DMS79 (cell line): ENCODE results near the gene CDCA3.
"Not testable (repeated sequence)": the region's sequence is repeated elsewhere in the genome, so short reads cannot be mapped to it uniquely, and the experiment has no call there.

Experiments
- DNase-seq: peaks from one replicate; lab custom pipeline; 2025; lab: John Stamatoyannopoulos, UW

CDCA3 gene

GRCh38 chr12:6851153-6851920 is at the start of gene CDCA3:
Gene CDCA3 (minus strand): TSS chr12:6851286. CDS start chr12:6850952, 334 bp downstream.
- DNase-seq, result peak; percentile 96

DNA sequence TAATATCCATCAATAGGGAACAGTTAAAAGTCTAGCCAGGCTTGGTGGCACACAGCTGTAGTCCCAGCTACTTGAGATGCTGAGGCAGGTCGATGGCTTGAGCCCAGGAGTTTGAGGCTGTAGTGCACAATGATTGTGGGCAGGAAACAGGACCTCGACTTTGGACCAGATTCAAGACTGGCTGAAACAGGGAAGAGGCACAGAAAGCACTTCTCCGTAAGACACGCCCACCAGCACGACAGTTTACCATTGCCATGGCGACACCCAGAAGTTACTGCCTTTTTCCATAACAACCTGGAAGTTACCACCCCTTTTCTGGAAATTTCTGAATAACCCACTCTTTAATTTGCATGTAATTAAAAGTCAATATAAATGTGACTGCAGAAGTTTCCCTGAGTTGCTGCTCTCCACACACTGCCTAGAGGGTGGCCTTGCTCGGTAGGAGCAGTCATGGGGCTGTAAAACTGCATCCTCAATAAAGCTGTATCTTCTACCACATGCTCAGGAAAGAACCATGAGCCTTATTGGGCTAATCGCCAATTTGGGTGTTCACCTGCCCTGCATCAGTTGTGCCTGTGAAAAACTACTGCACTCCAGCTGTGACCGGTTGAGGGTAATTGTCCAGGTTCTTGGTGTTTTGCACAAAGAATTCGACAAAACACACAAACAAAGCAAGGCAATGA is 48.9 kb upstream of the CDCA3 start:
- peak; percentile 21 for DNase-seq

DNA sequence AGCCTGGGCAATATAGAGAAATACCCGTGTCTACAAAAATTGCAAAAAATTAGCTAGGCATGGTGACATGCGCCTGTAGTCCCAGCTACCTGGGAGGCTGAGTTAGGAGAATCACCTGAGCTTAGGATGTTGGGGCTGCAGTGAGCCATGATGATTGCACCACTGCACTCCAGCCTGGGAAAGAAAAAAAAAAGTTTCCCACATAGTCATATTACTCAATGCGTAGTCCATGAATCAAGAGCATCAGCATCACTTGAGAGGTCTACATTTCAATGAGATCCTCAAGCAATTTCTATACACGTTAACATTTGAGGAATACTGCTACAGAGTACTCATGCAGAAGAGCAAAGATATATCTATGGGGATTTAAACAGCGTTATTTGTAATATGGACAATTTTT is 48.3 kb upstream of the CDCA3 start:
- DNase-seq, result no peak

DNA sequence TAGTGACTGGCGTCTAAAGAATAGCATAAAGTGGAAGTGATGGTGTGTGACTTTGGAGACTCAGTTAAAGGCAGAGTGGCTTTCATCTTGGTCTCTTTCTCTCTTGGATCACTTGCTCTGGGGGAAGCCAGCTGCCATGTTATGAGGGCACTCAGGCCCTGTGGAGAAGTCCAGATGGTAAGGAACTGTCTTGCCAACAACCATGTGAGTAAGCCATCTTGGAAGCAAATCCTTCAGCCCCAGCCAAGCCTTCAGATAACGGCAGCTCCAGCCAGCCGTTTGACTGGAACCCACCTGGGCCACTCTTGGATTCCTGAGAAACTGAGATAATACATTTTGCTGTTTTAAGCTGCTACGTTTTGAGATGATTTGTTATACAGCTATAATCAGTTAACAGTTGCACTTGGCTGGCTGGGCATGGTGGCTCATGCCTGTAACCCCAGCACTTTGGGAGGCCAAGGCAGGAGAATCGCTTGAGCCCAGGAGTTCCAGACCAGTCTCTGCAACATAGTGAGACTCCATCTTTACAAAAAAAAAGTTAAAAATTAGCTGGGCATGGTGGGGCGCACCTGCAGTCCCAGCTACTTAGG is 45.9 kb upstream of the CDCA3 start:
- DNase-seq, result no peak

DNA sequence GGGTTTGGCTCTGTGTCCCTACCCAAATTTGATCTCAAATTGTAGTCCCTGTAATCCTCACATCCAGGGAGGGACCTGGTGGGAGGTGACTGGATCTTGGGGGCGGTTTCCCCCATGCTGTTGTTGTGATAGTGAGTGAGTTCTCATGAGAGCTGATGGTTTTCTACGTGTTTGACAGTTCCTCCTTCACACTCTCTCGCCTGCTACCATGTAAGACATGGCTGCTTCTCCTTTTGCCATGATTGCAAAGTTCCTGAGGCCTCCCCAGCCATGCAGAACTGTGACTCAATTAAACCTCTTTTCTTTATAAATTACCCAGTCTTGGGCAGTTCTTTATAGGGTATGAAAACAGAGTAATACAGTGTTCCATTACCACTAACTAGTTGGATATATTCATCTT is 43.2 kb upstream of the CDCA3 start:
- DNase-seq, result no peak

- not testable (repeated sequence) for DNase-seq
Measured at GRCh38 chr12:6892683-6893082, 41.6 kb upstream of the CDCA3 start.

DNA sequence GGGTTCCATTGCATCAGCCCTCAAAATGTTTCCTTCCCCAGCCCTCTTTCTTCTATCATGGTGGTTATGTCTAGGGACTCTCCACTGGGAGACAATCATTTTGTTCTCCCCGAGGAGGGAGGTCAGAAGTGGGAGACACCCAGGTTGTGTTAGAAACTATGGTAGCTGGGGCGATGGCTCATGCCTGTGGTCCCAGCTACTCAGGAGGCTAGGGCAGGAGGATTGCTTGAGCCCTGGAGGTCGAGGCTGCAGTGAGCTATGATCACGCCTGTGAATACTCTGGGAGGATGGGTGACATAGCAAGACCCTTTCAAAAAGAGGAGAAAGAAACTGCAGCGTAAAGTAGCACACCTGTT is 40.5 kb upstream of the CDCA3 start:
- no peak for DNase-seq

- DNase-seq, result peak; percentile 89
Measured at GRCh38 chr12:6890789-6891645, 39.9 kb upstream of the CDCA3 start.

- not testable (repeated sequence) for DNase-seq
Measured at GRCh38 chr12:6889775-6890573, 38.9 kb upstream of the CDCA3 start.

- not testable (repeated sequence) for DNase-seq
Measured at GRCh38 chr12:6888794-6889193, 37.7 kb upstream of the CDCA3 start.

GRCh38 chr12:6888360-6888759 is 37.3 kb upstream of the CDCA3 start:
- DNase-seq, result no peak

DNA sequence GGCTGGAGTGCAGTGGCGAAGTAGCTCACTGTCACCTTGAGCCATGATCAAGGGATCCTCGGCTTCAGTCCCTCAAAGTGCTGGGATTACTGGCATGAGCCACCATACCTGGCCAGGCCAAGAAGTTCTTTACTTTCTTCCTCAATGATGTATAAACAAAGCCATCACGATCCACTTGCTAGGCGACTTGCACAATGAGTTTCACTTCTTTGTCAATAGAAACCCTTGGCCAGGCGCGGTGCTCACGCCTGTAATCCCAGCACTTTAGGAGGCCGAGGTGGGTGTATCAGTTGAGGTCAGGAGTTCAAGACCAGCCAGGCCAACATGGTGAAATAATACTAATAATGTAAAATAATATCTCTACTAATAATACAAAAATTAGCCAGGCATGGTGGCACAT is 36.4 kb upstream of the CDCA3 start:
- DNase-seq, result no peak

GRCh38 chr12:6886206-6886999 is 35.3 kb upstream of the CDCA3 start:
- not testable (repeated sequence) for DNase-seq

- DNase-seq, result no peak
Measured at GRCh38 chr12:6884539-6884938, 33.5 kb upstream of the CDCA3 start.

GRCh38 chr12:6883683-6884082 is 32.6 kb upstream of the CDCA3 start:
- DNase-seq, result no peak

GRCh38 chr12:6883252-6883651 is 32.2 kb upstream of the CDCA3 start:
- DNase-seq, result no peak

- DNase-seq, result not testable (repeated sequence)
Measured at GRCh38 chr12:6879824-6880223, 28.7 kb upstream of the CDCA3 start.

DNA sequence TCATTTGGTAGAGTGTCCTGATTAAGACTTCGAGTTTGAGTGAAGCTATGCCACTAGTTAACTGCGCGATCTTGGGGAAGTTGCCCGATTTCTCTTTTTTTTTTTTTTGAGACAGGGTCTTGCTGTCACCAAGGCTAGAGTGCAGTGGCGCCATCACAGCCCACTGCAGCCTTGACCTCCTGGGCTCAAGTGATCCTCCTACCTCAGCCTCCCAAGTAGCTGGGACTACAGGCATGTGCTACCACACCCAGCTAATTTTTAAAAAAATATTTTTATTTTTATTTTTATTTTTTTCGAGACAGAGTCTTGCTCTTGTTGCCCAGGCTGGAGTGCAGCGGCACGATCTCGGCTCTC is 22.9 kb upstream of the CDCA3 start:
- not testable (repeated sequence) for DNase-seq

GRCh38 chr12:6873094-6874014 is 22.3 kb upstream of the CDCA3 start, which contains the start of gene SPSB2:
Gene SPSB2 (minus strand): TSS chr12:6873303. CDS start chr12:6872901, 402 bp downstream.
- DNase-seq, result peak; percentile 93
